ENCODE measurements around the gene TRERF1. TPM values are rescaled to one million over a fixed set of nuclear protein-coding genes. Genes with fewer than 3 reads are reported as not detected.

TRERF1 gene
- total RNA-seq, 1 donor from 2014 or later, result 12.4 TPM

- no peaks in the 10 kb centered on the region for H3K27me3 Mint-ChIP-seq (ENCODE audit: low read depth)
- no peak for TF ChIP-seq CTCF (conservative IDR thresholded peaks at IDR 0.05)
- H3K9me3 Mint-ChIP-seq, result no peaks in the 10 kb centered on the region
- H3K4me3 Mint-ChIP-seq, result no peak overlapping the region
- H3K36me3 Mint-ChIP-seq (ENCODE audit: low read depth), result no peaks in the 10 kb centered on the region
- no peak overlapping the region for H3K27ac Mint-ChIP-seq (ENCODE audit: unreplicated experiment)
- no peak for DNase-seq (ENCODE audit: low read depth, low spot score)
- H3K4me1 Mint-ChIP-seq, result peaks cover 22% of the 10 kb centered on the region
Observed at GRCh38 chr6:42393339-42393738, 58.4 kb downstream of the TRERF1 start.

GRCh38 chr6:42392833-42393232 is 58.9 kb downstream of the TRERF1 start:
- no peaks in the 10 kb centered on the region for H3K36me3 Mint-ChIP-seq (ENCODE audit: low read depth)
- H3K27ac Mint-ChIP-seq (ENCODE audit: unreplicated experiment), result no peak overlapping the region
- H3K4me3 Mint-ChIP-seq, result no peak overlapping the region
- H3K9me3 Mint-ChIP-seq, result no peaks in the 10 kb centered on the region
- peaks cover 22% of the 10 kb centered on the region for H3K4me1 Mint-ChIP-seq
- no peak for DNase-seq (ENCODE audit: low read depth, low spot score)
- no peak for TF ChIP-seq CTCF (conservative IDR thresholded peaks at IDR 0.05)
- no peaks in the 10 kb centered on the region for H3K27me3 Mint-ChIP-seq (ENCODE audit: low read depth)

- Mint-ChIP-seq H3K4me1 (peaks cover 18% of the 10 kb centered on the region), H3K36me3 (ENCODE audit: low read depth) (no peaks in the 10 kb centered on the region), H3K9me3 (no peaks in the 10 kb centered on the region), H3K27me3 (ENCODE audit: low read depth) (no peaks in the 10 kb centered on the region), H3K27ac (ENCODE audit: unreplicated experiment) (no peak overlapping the region), H3K4me3 (no peak overlapping the region)
- DNase-seq (ENCODE audit: low read depth, low spot score), result no peak
- TF ChIP-seq CTCF (conservative IDR thresholded peaks at IDR 0.05), result no peak
Observed at GRCh38 chr6:42391441-42391840, 60.3 kb downstream of the TRERF1 start.

- DNase-seq (ENCODE audit: low read depth, low spot score), result no peak
- Mint-ChIP-seq H3K27me3 (ENCODE audit: low read depth) (no peaks in the 10 kb centered on the region), H3K27ac (ENCODE audit: unreplicated experiment) (no peak overlapping the region), H3K36me3 (ENCODE audit: low read depth) (no peaks in the 10 kb centered on the region), H3K4me3 (no peak overlapping the region), H3K9me3 (no peaks in the 10 kb centered on the region), H3K4me1 (peaks cover 18% of the 10 kb centered on the region)
- TF ChIP-seq CTCF (conservative IDR thresholded peaks at IDR 0.05), result no peak
Observed at GRCh38 chr6:42390228-42390934, 61.3 kb downstream of the TRERF1 start.

GRCh38 chr6:42389736-42390135 is 62.0 kb downstream of the TRERF1 start:
- H3K4me3 Mint-ChIP-seq, result no peak overlapping the region
- H3K27me3 Mint-ChIP-seq (ENCODE audit: low read depth), result no peaks in the 10 kb centered on the region

More at GRCh38 chr6:42389736-42390135, 62.0 kb downstream of the TRERF1 start:
- DNase-seq (ENCODE audit: low read depth, low spot score), result no peak
- Mint-ChIP-seq H3K27ac (ENCODE audit: unreplicated experiment) (no peak overlapping the region), H3K36me3 (ENCODE audit: low read depth) (no peaks in the 10 kb centered on the region), H3K4me1 (peaks cover 18% of the 10 kb centered on the region), H3K9me3 (no peaks in the 10 kb centered on the region)
- TF ChIP-seq CTCF (conservative IDR thresholded peaks at IDR 0.05), result no peak
